NCI-H748 treated with DMSO at 0.1 percent for 48 hours (cell line): ENCODE results near the gene SHISA9.

ENCODE experiments used
- DNase-seq: peaks from one replicate; lab custom pipeline; 2025; lab: John Stamatoyannopoulos, UW

Gene SHISA9

DNA sequence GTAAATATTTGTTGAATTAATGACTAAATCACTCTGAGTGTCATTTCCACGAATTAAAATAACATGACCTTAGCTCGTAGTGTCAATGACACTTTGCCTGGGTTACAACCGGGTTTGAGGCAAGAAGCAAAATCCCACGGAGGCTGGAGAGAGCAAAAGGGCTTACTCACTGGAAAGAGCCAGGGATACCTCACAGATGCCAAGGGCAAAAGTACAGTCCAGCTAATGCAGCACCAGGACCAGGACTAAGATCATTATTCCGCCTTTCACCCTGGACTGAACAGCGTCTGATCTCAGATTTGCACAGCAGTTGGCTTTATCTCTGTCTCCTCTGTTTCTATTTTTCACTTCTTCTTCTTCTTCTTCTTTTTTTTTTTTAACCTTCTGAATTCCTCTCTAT lies 175.5 kb downstream of the SHISA9 start:
- DNase-seq: no peak

- no peak for DNase-seq
Observed at GRCh38 chr16:13077816-13078215, 176.4 kb downstream of the SHISA9 start.

GRCh38 chr16:13080531-13080930 lies 179.1 kb downstream of the SHISA9 start:
- DNase-seq: no peak

GRCh38 chr16:13081825-13082331 lies 180.5 kb downstream of the SHISA9 start:
- no peak for DNase-seq

- no peak for DNase-seq
Observed at GRCh38 chr16:13083681-13084080, 182.3 kb downstream of the SHISA9 start.

GRCh38 chr16:13084331-13084730 lies 182.9 kb downstream of the SHISA9 start:
- no peak for DNase-seq

DNA sequence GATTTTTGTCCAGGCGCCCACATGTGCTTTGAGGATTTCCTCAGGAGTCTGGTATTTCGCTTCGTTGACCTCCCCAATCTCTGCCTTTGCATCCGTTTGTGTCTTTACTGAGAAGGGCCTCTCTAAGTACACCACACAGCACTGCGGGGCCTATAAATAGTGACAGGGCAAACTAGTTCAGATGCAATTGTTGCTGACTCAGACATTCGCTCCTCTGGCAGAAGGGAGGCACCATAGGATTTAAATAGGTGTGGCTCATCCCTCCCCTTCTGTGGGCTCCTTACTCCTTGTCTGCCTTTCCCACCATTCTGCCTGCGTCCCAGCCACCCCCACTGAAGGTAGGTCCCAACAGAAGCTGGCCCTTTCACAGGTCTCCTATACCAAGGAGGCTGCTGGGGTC lies 192.3 kb downstream of the SHISA9 start:
- DNase-seq: no peak

DNA sequence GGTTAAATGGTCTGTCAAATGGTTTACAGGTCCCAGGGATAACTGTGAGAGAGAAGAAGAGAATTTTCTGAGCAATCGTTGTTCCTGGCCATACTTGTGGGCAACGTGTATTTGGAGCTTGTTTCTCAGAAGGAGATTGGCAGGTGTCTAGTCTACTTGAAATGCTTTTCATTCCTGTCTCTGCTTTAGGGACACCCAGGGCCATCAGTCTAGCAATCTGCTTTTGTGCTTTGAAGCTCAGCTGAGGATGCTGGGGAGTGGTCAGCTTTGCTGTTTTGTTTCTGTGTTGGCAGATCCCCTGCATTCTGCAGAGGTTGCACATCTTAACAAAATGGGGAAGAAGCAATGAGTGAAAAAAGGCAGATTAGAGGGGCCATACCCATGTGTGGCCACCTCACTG lies 193.7 kb downstream of the SHISA9 start:
- DNase-seq: no peak

GRCh38 chr16:13098536-13098935 lies 197.1 kb downstream of the SHISA9 start:
- no peak for DNase-seq

- DNase-seq: no peak
Observed at GRCh38 chr16:13099822-13100221, 198.4 kb downstream of the SHISA9 start.

DNA sequence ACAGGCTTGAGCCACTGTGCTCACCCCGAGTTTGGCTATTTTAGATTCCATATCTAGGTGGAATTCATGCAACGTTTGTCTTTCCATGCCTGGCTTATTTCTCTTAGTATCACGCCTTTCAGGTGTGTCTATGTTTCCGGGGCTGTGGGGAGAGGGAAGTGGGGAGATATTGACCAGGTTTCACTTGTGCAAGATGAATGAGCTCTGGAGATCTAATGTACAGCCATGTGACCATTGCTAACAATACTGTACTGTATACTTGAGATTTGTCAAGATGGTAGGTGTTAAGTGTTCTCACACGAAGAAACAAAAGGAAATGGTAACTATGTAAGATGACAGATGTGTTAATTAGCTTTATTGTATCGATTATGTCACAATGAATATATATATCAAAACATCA lies 199.6 kb downstream of the SHISA9 start:
- no peak for DNase-seq

DNA sequence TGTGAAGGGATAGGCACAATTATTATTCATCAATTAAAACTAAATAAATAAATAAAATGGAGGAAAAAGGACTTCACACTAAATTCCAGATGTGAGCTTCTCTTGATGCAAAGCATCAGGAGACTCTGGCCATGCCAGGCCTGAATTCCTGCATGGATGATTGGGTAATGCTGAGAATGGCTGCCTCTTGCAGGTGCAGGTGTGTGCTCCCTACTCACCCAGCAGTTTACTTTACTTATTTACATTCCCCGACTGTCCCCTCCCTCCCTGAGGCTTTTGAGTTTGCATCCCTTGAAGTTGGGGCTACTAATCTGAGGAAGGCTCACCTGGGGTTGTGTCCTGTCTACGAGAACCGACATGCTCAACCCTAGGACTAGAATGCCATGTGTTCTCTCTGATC lies 200.4 kb downstream of the SHISA9 start:
- DNase-seq: no peak

- no peak for DNase-seq
Observed at GRCh38 chr16:13102401-13102800, 201.0 kb downstream of the SHISA9 start.

- no peak for DNase-seq
Observed at GRCh38 chr16:13103831-13104530, 202.6 kb downstream of the SHISA9 start.

DNA sequence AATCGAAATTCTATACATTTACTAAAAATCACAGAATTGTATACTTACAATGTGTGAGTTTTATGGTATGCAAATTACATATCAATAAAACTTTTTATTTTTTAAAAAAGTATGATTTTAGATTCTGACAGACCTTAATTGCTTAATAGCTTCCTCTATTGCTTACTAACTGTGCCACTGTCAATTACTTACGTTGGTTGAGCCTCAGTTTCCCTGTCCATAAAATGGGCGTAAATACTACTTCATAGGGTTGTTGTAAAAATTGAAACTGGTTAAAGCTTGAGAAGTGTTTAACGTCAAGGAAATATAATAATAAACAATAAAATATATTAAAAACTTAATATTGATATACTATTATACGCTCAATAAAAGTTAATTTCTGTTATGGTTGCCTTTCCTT lies 203.4 kb downstream of the SHISA9 start:
- DNase-seq: no peak

- DNase-seq: no peak
Observed at GRCh38 chr16:13105427-13105826, 204.0 kb downstream of the SHISA9 start.

DNA sequence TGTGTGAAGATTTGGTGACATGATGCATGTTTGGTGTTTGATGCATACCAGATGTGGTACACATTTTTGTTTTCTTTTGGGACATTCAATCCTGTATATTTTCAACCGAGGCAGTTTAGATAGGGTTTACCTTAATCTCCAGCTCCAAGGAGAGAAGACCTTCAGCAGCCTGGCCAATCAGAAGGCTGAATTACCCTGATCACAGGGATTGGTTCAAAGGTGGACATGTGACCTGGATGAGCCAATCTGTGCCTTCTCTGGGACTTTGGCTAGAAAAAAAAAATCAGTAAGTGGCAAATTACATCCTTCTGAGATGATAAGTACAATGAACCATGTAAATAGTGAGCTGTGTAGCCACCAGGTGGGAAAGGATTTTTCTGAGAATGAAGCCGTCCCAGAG lies 205.1 kb downstream of the SHISA9 start:
- no peak for DNase-seq

DNA sequence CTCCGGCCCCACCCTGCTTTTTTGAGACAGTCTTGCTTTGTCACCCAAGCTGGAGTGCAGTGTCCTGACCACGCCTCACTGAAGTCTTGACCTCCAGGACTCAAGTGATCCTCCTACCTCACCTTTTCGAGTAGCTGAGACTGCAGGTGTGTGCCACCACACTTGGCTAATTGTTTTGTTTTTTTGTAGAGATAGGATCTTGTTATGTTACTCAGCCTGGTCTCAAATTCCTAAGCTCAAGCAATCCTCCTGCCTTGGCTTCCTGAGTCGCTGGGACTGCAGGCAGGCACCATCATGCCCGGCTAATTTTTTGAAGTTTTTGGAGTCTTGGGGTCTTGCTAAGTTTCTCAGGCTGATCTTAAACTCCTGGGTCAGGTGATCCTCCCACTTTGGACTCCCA lies 206.7 kb downstream of the SHISA9 start:
- DNase-seq: no peak

GRCh38 chr16:13109171-13109570 lies 207.8 kb downstream of the SHISA9 start:
- DNase-seq: no peak

DNA sequence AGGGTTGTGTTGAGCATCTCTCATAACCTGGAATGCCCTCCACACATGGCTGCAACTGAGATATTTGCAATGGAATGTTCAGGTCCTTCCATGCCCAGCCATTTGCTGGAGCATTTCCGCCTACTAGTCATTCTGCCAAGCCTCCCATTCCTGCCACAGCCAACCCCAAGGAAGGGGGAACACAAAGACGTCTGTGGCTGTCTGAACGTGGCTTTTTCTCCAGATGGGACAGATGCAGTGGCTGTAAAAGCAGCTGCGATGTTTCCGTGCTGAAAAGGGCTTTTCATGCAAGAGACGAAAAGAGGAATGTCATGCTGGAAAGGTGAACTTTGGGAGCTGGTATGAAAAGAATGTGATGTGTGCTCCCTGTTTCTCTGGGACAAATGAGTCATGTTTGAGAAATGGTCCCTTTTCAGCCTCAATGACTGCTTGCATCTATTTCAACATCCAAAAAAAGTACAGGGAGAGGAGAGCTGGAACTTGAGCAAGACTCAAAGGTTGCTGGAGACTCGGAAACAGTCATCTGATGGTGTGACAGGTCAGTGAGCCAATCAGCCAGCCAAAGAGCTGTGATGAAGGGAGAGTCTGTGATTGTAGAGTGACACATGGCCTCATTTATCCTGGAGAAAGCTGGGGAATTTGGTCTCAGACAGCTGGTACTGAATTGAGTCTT lies 208.9 kb downstream of the SHISA9 start:
- no peak for DNase-seq

- DNase-seq: no peak
Observed at GRCh38 chr16:13111747-13112146, 210.3 kb downstream of the SHISA9 start.

GRCh38 chr16:13113741-13114140 lies 212.3 kb downstream of the SHISA9 start:
- DNase-seq: no peak

GRCh38 chr16:13118091-13118490 lies 216.7 kb downstream of the SHISA9 start:
- DNase-seq: no peak

- no peak for DNase-seq
Observed at GRCh38 chr16:13120091-13120490, 218.7 kb downstream of the SHISA9 start.
